HG03460 (cell line): ENCODE data around the gene LRRC8C.

Experiments used
- ATAC-seq: cut with Tn5 transposase; IDR thresholded peaks from one replicate; pipeline ENCODE4 v1.9.1; 2021; ENCODE audit not compliant: unreplicated experiment

LRRC8C gene

GRCh38 chr1:89670163-89670562 is 37.2 kb downstream of the LRRC8C start:
- ATAC-seq: peak; percentile 98

GRCh38 chr1:89670711-89671110 is 37.8 kb downstream of the LRRC8C start:
- ATAC-seq: no peak

- ATAC-seq: no peak
Measured at GRCh38 chr1:89671775-89672488, 39.0 kb downstream of the LRRC8C start.

- ATAC-seq: no peak
Measured at GRCh38 chr1:89672489-89673183, 39.7 kb downstream of the LRRC8C start.

GRCh38 chr1:89673251-89673650 is 40.3 kb downstream of the LRRC8C start:
- no peak for ATAC-seq

- no peak for ATAC-seq
Measured at GRCh38 chr1:89675677-89676076, 42.8 kb downstream of the LRRC8C start.

GRCh38 chr1:89681045-89681729 is 48.3 kb downstream of the LRRC8C start:
- ATAC-seq: peak; percentile 61

GRCh38 chr1:89682611-89683010 is 49.7 kb downstream of the LRRC8C start:
- ATAC-seq: no peak

GRCh38 chr1:89685461-89685860 is 52.5 kb downstream of the LRRC8C start:
- no peak for ATAC-seq

GRCh38 chr1:89686520-89686919 is 53.6 kb downstream of the LRRC8C start:
- no peak for ATAC-seq

- no peak for ATAC-seq
Measured at GRCh38 chr1:89687254-89687653, 54.3 kb downstream of the LRRC8C start.

- no peak for ATAC-seq
Measured at GRCh38 chr1:89688607-89689006, 55.7 kb downstream of the LRRC8C start.

GRCh38 chr1:89689234-89689633 is 56.3 kb downstream of the LRRC8C start:
- no peak for ATAC-seq

GRCh38 chr1:89690595-89690994 is 57.7 kb downstream of the LRRC8C start:
- ATAC-seq: no peak

GRCh38 chr1:89692601-89693521 is 59.9 kb downstream of the LRRC8C start:
- no peak for ATAC-seq

- no peak for ATAC-seq
Measured at GRCh38 chr1:89695847-89696246, 62.9 kb downstream of the LRRC8C start.

GRCh38 chr1:89697383-89697782 is 64.5 kb downstream of the LRRC8C start:
- ATAC-seq: no peak

- no peak for ATAC-seq
Measured at GRCh38 chr1:89698020-89698560, 65.2 kb downstream of the LRRC8C start.

- ATAC-seq: no peak
Measured at GRCh38 chr1:89698624-89699023, 65.7 kb downstream of the LRRC8C start.

- no peak for ATAC-seq
Measured at GRCh38 chr1:89699451-89699986, 66.6 kb downstream of the LRRC8C start.
